ENCODE measurements around the gene VCAN.

The VCAN gene

GRCh38 chr5:83473346-83474160 is 2.0 kb downstream of the VCAN start (continued):
- TF ChIP-seq, protein P1, sequence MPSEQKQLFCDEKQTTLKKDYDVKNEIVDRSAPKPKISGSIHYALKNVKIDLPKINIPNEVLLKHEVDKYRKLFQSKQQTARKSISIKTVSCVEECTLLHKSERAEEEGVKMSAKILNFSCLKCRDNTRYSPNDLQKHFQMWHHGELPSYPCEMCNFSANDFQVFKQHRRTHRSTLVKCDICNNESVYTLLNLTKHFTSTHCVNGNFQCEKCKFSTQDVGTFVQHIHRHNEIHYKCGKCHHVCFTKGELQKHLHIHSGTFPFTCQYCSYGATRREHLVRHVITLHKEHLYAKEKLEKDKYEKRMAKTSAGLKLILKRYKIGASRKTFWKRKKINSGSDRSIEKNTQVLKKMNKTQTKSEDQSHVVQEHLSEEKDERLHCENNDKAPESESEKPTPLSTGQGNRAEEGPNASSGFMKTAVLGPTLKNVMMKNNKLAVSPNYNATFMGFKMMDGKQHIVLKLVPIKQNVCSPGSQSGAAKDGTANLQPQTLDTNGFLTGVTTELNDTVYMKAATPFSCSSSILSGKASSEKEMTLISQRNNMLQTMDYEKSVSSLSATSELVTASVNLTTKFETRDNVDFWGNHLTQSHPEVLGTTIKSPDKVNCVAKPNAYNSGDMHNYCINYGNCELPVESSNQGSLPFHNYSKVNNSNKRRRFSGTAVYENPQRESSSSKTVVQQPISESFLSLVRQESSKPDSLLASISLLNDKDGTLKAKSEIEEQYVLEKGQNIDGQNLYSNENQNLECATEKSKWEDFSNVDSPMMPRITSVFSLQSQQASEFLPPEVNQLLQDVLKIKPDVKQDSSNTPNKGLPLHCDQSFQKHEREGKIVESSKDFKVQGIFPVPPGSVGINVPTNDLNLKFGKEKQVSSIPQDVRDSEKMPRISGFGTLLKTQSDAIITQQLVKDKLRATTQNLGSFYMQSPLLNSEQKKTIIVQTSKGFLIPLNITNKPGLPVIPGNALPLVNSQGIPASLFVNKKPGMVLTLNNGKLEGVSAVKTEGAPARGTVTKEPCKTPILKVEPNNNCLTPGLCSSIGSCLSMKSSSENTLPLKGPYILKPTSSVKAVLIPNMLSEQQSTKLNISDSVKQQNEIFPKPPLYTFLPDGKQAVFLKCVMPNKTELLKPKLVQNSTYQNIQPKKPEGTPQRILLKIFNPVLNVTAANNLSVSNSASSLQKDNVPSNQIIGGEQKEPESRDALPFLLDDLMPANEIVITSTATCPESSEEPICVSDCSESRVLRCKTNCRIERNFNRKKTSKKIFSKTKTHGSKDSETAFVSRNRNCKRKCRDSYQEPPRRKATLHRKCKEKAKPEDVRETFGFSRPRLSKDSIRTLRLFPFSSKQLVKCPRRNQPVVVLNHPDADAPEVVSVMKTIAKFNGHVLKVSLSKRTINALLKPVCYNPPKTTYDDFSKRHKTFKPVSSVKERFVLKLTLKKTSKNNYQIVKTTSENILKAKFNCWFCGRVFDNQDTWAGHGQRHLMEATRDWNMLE (tag by site-specific recombination; conservative IDR thresholded peaks at IDR 0.05; ENCODE audit: low read depth), result no peak
- TF ChIP-seq ZNF37A (tag by site-specific recombination; IDR thresholded peaks at IDR 0.05), result no peak
- no peak for TF ChIP-seq ZNF416 (tag by site-specific recombination; IDR thresholded peaks at IDR 0.05)
- TF ChIP-seq ZNF555 (tag by site-specific recombination; conservative IDR thresholded peaks at IDR 0.05), result no peak
- no peak for TF ChIP-seq ZNF560 (tag by site-specific recombination; IDR thresholded peaks at IDR 0.05; ENCODE audit: borderline replicate concordance)
- TF ChIP-seq ZNF544 (tag by site-specific recombination; IDR thresholded peaks at IDR 0.05), result no peak
- peak; percentile 45; the same call in 1 of the 2 replicates for TF ChIP-seq ZEB2 (tag by site-specific recombination; IDR thresholded peaks at IDR 0.05)
- peak; percentile 5; the same call in 1 of the 2 replicates for TF ChIP-seq ZIC2 (tag by site-specific recombination; IDR thresholded peaks at IDR 0.05)
- TF ChIP-seq ZNF10 (tag by site-specific recombination; IDR thresholded peaks at IDR 0.05), result no peak; the same call in 1 of the 2 replicates
- TF ChIP-seq AEBP2 (tag by site-specific recombination; IDR thresholded peaks at IDR 0.05; ENCODE audit: borderline replicate concordance), result no peak
- TF ChIP-seq TRIM28 (IDR thresholded peaks at IDR 0.05; ENCODE audit: borderline replicate concordance, low read length), result no peak; the same call in 1 of the 2 replicates
- TF ChIP-seq KLF1 (tag by site-specific recombination; IDR thresholded peaks at IDR 0.05), result no peak
- TF ChIP-seq SP7 (tag by site-specific recombination; IDR thresholded peaks at IDR 0.05), result peak; percentile 71
- no peak for TF ChIP-seq ZNF23 (tag by site-specific recombination; IDR thresholded peaks at IDR 0.05; ENCODE audit: borderline replicate concordance)
- peak; percentile 83 for TF ChIP-seq GLIS2 (tag by site-specific recombination; IDR thresholded peaks at IDR 0.05)
- peak; percentile 16; the same call in 1 of the 2 replicates for TF ChIP-seq EGR2 (tag by site-specific recombination; IDR thresholded peaks at IDR 0.05; ENCODE audit: low read depth)
- TF ChIP-seq HIC1 (tag by site-specific recombination; IDR thresholded peaks at IDR 0.05), result no peak
- peak; percentile 97 for TF ChIP-seq ZBTB17 (tag by site-specific recombination; IDR thresholded peaks at IDR 0.05)
- TF ChIP-seq ZNF169 (tag by site-specific recombination; IDR thresholded peaks at IDR 0.05), result no peak
- no peak for TF ChIP-seq ZNF548 (tag by site-specific recombination; IDR thresholded peaks at IDR 0.05)
- peak; percentile 96 for TF ChIP-seq ZNF600 (tag by site-specific recombination; IDR thresholded peaks at IDR 0.05)
- TF ChIP-seq ZNF529 (tag by site-specific recombination; IDR thresholded peaks at IDR 0.05; ENCODE audit: insufficient replicate concordance), result no peak
- no peak for TF ChIP-seq ZNF747 (tag by site-specific recombination; IDR thresholded peaks at IDR 0.05)
- no peak for TF ChIP-seq ZNF791 (tag by site-specific recombination; IDR thresholded peaks at IDR 0.05)
- TF ChIP-seq KLF16 (tag by site-specific recombination; IDR thresholded peaks at IDR 0.05), result 0 out of 2 replicates have a peak, but pooled peaks have one; percentile 24
- no peak for TF ChIP-seq GLI2 (tag by site-specific recombination; IDR thresholded peaks at IDR 0.05; ENCODE audit: borderline replicate concordance, low read depth)
- no peak for TF ChIP-seq ZNF175 (tag by site-specific recombination; IDR thresholded peaks at IDR 0.05)
- TF ChIP-seq ZSCAN18 (tag by site-specific recombination; IDR thresholded peaks at IDR 0.05), result no peak
- TF ChIP-seq ZNF792 (tag by site-specific recombination; IDR thresholded peaks at IDR 0.05), result no peak

All from HEK293 (cell line).